GM19035 (cell line): ENCODE results near the gene COL11A2.

Source experiments
- ATAC-seq: cut with Tn5 transposase; IDR thresholded peaks from one replicate; pipeline ENCODE4 v1.9.1; 2021; ENCODE audit not compliant: unreplicated experiment

The COL11A2 gene

DNA sequence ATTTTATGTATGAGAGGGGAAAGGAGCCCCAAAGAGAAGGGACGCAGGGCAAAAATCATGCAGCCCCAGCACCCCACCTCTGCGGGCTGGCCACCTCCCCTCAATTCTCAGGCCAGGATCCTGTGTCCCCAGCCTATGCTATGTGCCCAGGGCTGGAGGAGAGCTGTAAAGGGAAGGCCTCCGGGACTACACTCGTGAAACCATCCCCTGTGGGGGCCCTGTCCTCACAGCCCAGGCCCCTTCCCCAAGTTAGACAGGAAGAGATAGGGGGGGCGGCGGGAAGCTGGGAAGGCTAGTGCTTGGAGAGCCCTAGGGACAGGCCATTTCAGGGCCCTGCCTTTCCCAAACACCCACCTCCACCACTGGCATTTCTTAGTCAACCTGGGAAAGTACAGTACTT lies 1.4 kb upstream of the COL11A2 start:
- ATAC-seq, result no peak

GRCh38 chr6:33192671-33193602 lies 670 bp upstream of the COL11A2 start:
- no peak for ATAC-seq

DNA sequence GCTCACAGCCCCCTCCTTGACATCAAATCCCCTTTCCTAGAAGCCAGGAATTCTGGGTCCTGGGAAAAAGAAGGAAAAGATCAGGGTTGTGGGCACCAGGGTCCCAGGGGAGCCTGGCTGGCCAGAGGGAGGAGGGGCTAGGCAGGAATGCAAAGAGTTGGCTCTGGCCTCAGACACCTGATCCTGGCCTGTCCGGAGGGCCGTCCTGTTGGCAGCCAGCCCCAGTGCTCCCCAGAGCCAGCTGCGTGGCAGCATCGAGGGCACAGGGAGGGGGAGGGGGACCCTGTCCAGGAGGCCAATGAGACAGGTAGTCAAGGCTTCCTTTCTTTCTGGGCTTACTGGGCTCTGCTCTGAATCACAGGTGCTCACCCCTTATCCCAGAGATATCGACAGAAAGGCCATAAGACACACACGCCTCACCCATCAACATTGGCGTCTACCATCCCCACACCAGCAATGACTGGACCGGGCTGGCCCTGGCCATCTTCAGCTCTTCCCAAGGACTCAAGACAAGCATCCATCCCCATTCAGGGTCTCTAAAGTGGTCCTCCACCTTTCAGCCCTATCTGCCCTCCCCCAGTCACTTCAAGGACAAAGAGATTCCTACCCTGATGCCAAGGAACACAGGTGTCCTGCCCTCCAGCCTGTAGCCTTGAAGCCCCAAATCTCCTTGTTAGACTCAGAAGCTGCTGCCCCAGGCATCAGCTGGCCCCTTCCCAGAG lies 723 bp downstream of the COL11A2 start:
- ATAC-seq, result no peak

DNA sequence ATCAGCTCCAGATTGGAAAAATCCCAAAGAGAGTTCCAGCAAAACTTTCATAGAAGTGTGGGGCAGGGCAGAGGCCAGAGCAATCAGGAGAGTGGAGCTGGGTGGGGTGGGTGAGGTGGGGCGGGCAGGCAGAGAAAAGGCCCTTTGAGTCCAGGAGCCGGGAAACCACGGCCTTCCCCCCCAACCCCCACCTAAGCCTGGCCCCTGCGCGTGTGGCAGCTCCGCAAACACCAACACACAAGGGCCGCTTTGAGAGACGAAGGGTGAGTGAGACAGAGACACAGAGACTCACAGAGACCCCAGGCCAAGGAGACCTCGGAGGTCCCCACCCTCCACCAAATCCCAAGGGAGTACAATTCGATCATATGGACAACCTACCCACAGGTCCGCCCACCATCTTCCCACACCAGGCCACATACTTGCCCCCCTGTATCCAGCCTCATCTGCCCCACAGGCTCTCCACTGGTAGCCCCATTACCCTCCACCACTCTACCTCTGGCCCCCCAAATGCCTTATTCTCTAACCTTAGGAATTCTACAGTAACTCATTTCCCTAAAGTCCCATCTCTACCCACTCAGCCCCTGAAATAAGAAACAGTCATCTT lies 1.7 kb downstream of the COL11A2 start:
- no peak for ATAC-seq

GRCh38 chr6:33189625-33190448 lies 2.4 kb downstream of the COL11A2 start:
- no peak for ATAC-seq

- no peak for ATAC-seq
Observed at GRCh38 chr6:33189164-33189563, 3.1 kb downstream of the COL11A2 start.

- no peak for ATAC-seq
Observed at GRCh38 chr6:33187809-33188208, 4.5 kb downstream of the COL11A2 start.

DNA sequence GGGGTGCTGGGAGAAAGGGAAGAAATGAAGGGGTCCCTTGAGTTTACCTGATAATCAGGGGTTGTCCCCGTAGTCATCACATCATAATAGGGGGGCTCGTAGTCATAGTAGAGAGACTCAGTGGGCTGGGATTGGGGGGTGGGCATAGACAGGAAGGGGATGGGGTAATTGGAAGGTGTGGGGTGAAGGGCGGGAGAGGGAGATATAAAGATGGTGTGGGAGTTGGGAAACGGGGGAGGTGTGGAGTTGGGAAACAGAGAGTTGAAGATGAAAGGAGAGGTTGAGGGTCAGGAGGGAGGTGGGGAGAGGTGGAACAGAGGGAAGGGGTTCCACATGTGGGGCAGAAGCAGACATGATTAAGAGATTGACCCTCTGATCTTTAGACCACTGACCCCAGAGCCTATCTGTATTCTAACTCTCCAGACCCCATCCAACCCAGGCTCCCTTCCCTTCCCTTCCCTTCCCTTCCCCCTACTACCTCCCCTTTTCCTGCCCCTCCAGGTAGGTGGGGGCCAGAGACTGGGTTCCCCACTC lies 6.5 kb downstream of the COL11A2 start:
- no peak for ATAC-seq

- no peak for ATAC-seq
Observed at GRCh38 chr6:33185190-33185589, 7.1 kb downstream of the COL11A2 start.

DNA sequence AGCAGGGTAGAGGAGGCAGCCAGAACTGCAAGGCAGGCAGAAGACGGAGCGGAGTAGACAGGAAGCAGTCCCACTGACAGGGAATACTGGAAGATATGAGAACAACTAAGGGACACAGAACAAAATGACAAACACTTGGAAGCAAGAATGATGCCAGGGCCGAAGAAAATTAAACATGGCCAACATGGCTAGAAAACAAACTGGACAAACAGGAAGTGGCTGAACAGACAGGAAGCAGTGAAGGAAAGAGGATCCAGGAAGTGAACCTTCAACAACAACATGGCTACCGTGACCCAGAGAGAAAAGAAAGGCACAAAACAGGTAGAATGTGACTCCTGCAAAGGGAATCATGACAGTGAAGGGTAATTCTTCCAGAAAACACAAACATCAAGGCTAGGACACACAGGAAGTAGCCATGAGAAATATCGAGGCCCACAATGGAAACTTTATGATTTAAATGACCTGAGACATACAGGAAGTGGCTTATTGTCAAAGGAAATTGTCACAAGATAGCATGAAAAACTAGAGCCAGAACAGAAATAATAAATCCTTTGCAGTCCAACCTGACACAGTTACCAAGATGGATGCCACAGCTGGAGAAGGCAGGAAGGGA lies 9.1 kb downstream of the COL11A2 start:
- ATAC-seq, result no peak

GRCh38 chr6:33181141-33181540 lies 11.1 kb downstream of the COL11A2 start:
- no peak for ATAC-seq

- no peak for ATAC-seq
Observed at GRCh38 chr6:33178755-33179475, 13.4 kb downstream of the COL11A2 start.

DNA sequence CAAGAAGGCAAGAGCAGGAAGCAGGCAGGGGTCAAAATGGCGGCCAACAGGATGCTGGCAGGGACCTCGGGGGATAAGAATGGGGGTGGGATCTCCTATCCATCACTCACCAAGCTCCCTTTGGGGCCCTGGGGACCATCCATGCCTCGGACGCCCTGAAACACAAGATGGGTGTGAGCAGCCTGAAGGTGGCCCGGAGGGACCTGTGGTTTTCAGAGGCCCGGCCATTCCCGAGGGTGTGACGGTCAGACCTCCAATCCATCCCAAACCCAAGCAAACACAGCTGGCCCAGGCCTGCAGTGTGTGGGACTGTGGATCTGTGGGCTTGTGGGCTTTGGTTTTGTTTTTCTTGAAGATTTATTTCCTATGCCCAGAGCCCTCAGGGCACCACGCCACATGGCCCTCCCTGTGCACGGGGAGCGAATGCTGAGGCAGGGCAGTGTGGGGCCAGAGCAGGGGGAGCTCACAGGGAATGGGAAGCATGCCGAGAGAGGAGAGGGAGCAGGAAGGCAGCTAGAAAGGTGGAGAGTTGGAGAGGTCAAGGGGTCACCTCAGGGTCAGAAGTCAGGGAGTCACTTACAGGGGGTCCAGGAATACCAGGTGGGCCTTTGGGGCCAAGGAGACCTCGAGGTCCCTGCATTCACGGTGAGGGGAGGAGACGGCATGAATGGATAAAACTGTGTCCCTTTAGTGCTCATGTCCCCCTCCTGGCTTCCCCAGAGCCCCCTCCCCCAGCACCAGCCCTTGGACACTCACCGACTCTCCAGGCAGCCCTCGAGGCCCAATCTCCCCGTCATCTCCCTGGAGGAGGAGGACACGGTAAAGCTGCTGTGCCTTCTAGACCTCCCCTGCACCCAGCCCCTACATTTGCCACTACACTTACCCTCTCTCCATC lies 14.5 kb downstream of the COL11A2 start:
- ATAC-seq, result no peak

DNA sequence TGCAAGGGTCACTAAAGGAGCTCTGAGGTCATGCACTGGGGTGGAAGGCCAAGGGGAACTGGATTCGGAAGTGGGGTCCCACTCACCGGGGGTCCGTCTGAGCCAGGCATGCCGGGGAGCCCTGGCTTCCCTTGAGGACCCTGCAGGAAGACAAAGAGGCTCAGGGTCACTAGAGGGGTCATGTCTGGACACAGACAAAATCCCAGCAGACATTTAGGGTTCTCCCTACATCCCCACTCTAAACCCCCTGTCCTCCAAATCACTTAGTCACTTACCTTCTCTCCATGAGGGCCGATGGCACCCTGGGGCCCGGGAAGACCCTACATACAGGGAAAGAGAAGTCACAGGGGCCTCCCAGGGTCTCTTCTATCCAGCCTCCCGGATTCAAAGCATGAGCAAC lies 15.4 kb downstream of the COL11A2 start:
- ATAC-seq, result no peak

- ATAC-seq, result no peak
Observed at GRCh38 chr6:33175436-33176069, 16.7 kb downstream of the COL11A2 start.

GRCh38 chr6:33174784-33175183 lies 17.5 kb downstream of the COL11A2 start:
- no peak for ATAC-seq

- ATAC-seq, result no peak
Observed at GRCh38 chr6:33173535-33174180, 18.6 kb downstream of the COL11A2 start.
